ENCODE measurements around the gene KCNMB1. TPM values are rescaled to one million over a fixed set of nuclear protein-coding genes. Genes with fewer than 3 reads are reported as not detected.

The KCNMB1 gene
- total and polyA plus RNA-seq, 2 of the 13 experiments (the other 11 are each of a cell fraction or from before 2014, with no cell fraction given): not detected

GRCh38 chr5:170407062-170407461, 17.9 kb upstream of the KCNMB1 start:
- H3K9ac ChIP-seq (ENCODE audit: insufficient read depth, low read depth, low read length): no peak overlapping the region
- TF ChIP-seq CEBPB (IDR thresholded peaks at IDR 0.05; ENCODE audit: borderline replicate concordance, low read depth, low read length) (peak; percentile 56; the same call in 1 of the 2 replicates), PAF1 (CRISPR knock-in tag; IDR thresholded peaks at IDR 0.05) (no peak)
- no peak overlapping the region for H3K4me2 ChIP-seq (ENCODE audit: low read depth, low read length)
- no peaks in the 10 kb centered on the region for H3K9me3 ChIP-seq (ENCODE audit: low read length)
- ChIA-PET CTCF (ENCODE audit: low intra/inter-chr PET ratio, low total read pairs) (no interaction called here), POLR2A (no interaction called here)
- intact Hi-C loops (cut with micrococcal nuclease; ENCODE audit: unreplicated experiment): no loop called here
- H3K36me3 ChIP-seq (replicated peaks in 1 of 2; ENCODE audit: control insufficient read depth in 1 of 2, insufficient read depth in 2 of 2, low read length in 2 of 2): no peaks in the 10 kb centered on the region
- no TSS peak for BruUV-seq (replicated peaks)
- H3K27me3 ChIP-seq (ENCODE audit: control insufficient read depth in 1 of 2, insufficient read depth in 2 of 2, low read length in 2 of 2): peaks cover 0 to 5% of the 10 kb centered on the region in 2 experiments; a peak in 1 of 5 replicates
- H2AFZ ChIP-seq (ENCODE audit: low read length): no peak overlapping the region
- no peak for FAIRE-seq
- WGBS (ENCODE audit: low lambda C conversion rate): 17% methylated on average over 5 of the region's 6 CpGs
- no peaks in the 10 kb centered on the region for H3K4me1 ChIP-seq (ENCODE audit: insufficient read depth, low read length)
- no peak overlapping the region for H3K4me3 ChIP-seq (replicated peaks in 1 of 3; ENCODE audit: insufficient read depth in 1 of 3, low read depth in 2 of 3, low read length in 3 of 3)
- in situ Hi-C loops (cut with HindIII; ENCODE audit: extremely low pct_ligation_motif_present, low pct_unique_long_range_greater_than_20kb): loop anchor here (10.0 kb wide), 1 partner anchor 142 kb away; no protein-coding TSS in a partner anchor
- H3K79me2 ChIP-seq (ENCODE audit: insufficient read depth, low read length): no peaks in the 10 kb centered on the region
- ATAC-seq: no peak
- H3K27ac ChIP-seq (ENCODE audit: extremely low read length, insufficient read depth, low read length): no peak overlapping the region
- H4K20me1 ChIP-seq (ENCODE audit: insufficient read depth, low read length): no peaks in the 10 kb centered on the region
- DNase-seq (ENCODE audit: low spot score): no peak

DNA sequence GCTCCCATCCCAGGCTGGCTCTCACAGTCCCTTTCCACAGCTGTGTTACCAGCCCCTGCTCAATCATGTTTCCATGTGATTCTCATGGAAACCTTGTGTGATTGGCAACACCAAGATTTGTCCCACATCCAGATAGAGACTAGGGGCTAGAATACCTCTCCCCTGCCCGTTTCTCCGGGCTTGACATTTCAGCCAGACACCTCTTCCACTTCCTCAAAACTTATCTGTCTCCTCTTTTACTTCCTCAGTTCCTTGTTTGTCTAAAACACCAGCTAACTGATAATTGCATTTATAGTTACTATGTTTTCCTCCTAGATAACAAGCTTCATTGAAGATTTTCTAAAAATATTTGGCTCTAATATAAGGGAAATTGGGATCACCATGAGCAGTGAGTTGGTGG, 16.6 kb upstream of the KCNMB1 start:
- ChIA-PET POLR2A (no interaction called here), CTCF (ENCODE audit: low intra/inter-chr PET ratio, low total read pairs) (no interaction called here)
- 0% methylated on average over 2 of the region's 2 CpGs for WGBS (ENCODE audit: low lambda C conversion rate)
- H3K27me3 ChIP-seq (ENCODE audit: control insufficient read depth in 1 of 2, insufficient read depth in 2 of 2, low read length in 2 of 2): peaks cover 0 to 5% of the 10 kb centered on the region in 2 experiments; a peak in 1 of 5 replicates
- intact Hi-C loops (cut with micrococcal nuclease; ENCODE audit: unreplicated experiment) (no loop called here), in situ Hi-C loops (cut with HindIII; ENCODE audit: extremely low pct_ligation_motif_present, low pct_unique_long_range_greater_than_20kb) (loop anchor here (10.0 kb wide), 1 partner anchor 141 kb away; no protein-coding TSS in a partner anchor)
- no peak for TF ChIP-seq ZNF3 (CRISPR knock-in tag; IDR thresholded peaks at IDR 0.05)
- TF ChIP-seq ZBTB7B (CRISPR knock-in tag; IDR thresholded peaks at IDR 0.05): no peak
- no peak for TF ChIP-seq RARG (CRISPR knock-in tag; IDR thresholded peaks at IDR 0.05; ENCODE audit: low read depth)
- no peak for TF ChIP-seq NFE2L1 (CRISPR knock-in tag; IDR thresholded peaks at IDR 0.05; ENCODE audit: borderline replicate concordance)
- no peak for TF ChIP-seq ZNF513 (CRISPR knock-in tag; conservative IDR thresholded peaks at IDR 0.05)
- no peak for TF ChIP-seq ZNF44 (CRISPR knock-in tag; IDR thresholded peaks at IDR 0.05)
- no peak for TF ChIP-seq MBNL3 (CRISPR knock-in tag; conservative IDR thresholded peaks at IDR 0.05)
- no peak for TF ChIP-seq TSC22D2 (CRISPR knock-in tag; IDR thresholded peaks at IDR 0.05; ENCODE audit: borderline replicate concordance)
- TF ChIP-seq ZNF597 (CRISPR knock-in tag; IDR thresholded peaks at IDR 0.05): no peak
- no peak overlapping the region for H3K9ac ChIP-seq (ENCODE audit: insufficient read depth, low read depth, low read length)
- H4K20me1 ChIP-seq (ENCODE audit: insufficient read depth, low read length): no peaks in the 10 kb centered on the region
- FAIRE-seq (no peak), ATAC-seq (no peak), DNase-seq (ENCODE audit: low spot score) (no peak)
- no peaks in the 10 kb centered on the region for H3K4me1 ChIP-seq (ENCODE audit: insufficient read depth, low read length)
- no peaks in the 10 kb centered on the region for H3K9me3 ChIP-seq (ENCODE audit: low read length)
- H3K4me2 ChIP-seq (ENCODE audit: low read depth, low read length): no peak overlapping the region
- no peaks in the 10 kb centered on the region for H3K79me2 ChIP-seq (ENCODE audit: insufficient read depth, low read length)
- no peak overlapping the region for H3K4me3 ChIP-seq (replicated peaks in 1 of 3; ENCODE audit: insufficient read depth in 1 of 3, low read depth in 2 of 3, low read length in 3 of 3)
- H3K36me3 ChIP-seq (replicated peaks in 1 of 2; ENCODE audit: control insufficient read depth in 1 of 2, insufficient read depth in 2 of 2, low read length in 2 of 2): no peaks in the 10 kb centered on the region
- H2AFZ ChIP-seq (ENCODE audit: low read length): no peak overlapping the region
- H3K27ac ChIP-seq (ENCODE audit: extremely low read length, insufficient read depth, low read length): no peak overlapping the region
- BruUV-seq (replicated peaks): no TSS peak
